Caki2 (cell line): ENCODE measurements around the gene CHKA. TPM values are rescaled to one million over a fixed set of nuclear protein-coding genes. Genes with fewer than 3 reads are reported as not detected.

Source experiments
- DNase-seq: peaks from one replicate; pipeline ENCODE4 v3.0.0-alpha.2; 2015; ENCODE audit warnings: low read depth
- in situ Hi-C: cut with HindIII; loops from 2 replicates; pipeline ENCODE4 v1.10.0; 2016; ENCODE audit warnings: low sequenced_read_pairs, low pct_unique_long_range_greater_than_20kb, mixed read lengths
- total RNA-seq: library from RNA; depleted of rRNA; stranded (reverse); fragments of >200 nt; shearing (Covaris generic); gene quantifications from 2 replicates; pipeline ENCODE4 v1.2.3, GENCODE V29; 2014; ENCODE audit warnings: low replicate concordance

The CHKA gene
- total RNA-seq, 1 experiment from 2014 or later, result 24.0 TPM

DNA sequence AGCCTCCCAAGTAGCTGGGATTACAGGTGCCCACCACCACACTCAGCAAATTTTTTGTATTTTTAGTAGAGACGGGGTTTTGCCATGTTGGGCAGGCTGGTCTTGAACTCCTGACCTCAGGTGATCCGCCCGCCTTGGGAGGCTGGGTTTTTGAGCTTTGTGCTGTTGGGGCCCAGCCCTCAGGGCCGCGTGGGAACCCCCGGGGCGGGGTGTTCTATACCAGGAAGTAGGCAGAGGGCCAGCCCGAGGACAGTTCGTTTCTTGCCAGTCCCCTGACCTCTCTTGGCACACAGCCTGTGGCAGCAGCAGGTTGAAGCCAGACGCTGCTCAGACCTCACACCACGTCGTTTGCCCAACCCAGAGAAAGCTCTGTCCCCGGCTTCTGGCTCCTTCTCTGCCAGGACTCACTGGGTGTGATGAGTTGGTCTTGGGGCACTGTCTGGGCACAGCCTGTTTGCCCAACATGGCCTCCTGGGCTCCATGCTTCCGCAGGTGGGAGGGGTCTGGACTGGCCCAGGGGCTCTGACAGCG is 24.9 kb upstream of the CHKA start:
- DNase-seq, result peak; percentile 74
- in situ Hi-C loops, result no loop called here

DNA sequence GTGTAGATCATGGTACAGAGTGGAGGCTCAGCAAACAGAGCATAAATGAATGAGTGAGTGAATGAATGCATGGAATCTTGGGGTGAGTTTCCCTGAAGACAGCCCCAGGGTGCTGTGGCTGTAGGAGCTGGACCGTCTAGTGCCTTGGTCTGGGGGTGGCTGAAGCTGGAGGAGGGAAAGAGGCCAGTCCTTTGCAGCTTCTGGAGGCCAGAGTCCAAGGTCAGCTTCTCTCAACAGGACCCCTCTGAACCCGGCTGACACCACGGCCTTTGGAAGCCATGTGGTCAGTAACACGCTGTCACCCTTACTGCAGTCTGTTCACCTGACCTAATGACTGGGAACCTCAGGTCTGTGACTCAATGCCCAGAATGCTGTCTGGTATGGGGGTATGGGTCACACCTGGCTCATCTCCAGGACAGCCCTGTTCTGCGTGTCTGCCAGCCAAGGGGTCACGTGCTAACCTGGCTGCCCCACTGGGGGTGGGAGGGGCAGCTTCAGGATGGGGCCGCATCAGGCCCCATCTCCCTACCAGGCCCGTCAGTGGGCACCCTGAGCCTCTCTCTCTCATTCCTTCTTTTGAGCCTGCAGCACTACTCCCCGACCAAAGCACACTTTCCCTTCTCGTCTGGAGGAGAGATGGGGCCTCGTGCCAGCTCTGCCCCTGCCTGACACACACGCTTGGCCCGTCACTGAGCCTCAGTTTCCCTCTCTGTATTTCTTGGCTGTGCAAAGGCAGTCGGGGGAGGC is 24.1 kb upstream of the CHKA start:
- in situ Hi-C loops, result no loop called here
- peak; percentile 34 for DNase-seq

DNA sequence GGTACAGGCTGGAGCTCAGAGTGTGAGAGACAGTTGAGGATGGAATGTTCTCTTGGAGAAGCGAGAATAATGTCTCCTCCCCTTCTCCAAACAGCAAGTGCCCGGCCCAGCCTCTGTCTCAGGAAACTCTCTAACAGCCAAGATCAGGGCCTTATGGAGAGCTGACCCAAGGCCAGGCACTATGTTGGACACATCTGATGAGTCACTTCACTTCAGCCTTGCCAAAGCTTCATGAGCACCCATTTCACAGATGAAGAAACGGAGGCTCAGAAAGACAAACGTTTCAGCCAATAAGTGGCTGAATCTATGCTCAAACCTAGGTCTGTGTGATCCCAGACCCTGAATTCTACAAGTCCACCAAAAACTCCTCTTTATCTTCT is 22.1 kb upstream of the CHKA start:
- in situ Hi-C loops, result no loop called here
- DNase-seq, result no peak

DNA sequence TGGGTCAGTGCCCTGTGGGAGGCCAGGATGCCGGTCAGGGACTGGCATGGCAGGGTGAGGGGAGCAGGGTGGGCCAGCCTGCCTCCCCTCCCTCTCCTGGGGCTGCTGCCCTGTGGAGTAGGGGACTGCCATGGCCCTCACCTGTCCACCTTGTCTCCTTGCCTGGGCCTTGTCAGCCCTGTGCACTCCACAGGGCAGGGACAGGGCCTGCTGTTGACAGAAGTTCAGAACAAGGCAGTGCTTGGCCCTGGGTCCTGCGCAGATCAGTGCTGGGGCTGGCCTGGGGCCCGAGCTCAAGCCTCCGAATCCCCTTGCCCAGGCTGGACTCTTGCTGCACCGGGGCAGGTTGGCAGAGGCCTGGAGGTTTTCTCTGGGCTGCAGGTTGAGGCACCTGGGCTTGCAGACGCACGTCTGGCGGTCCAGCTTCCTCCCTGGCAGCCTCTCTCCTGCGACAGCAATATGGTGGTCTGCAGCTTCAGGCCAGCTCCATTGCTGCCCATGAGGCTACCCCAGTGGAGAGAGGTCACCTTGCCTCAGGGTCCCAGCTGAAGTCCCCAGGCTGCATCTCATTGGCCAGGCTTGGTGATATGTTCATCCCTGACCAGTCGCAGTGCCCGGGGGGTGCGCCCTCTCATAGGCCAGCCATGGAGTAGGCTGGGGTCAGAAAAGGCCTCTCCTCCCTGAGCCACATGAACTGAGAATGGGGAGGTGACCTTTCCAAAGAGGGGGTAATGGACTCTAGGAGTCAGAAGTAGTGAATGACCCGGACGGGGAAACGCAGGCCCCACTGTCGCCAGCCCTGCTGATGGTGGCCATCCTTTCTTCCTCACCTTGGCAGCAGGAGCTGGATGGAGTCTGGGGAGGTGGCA is 21.5 kb upstream of the CHKA start:
- in situ Hi-C loops, result no loop called here
- no peak for DNase-seq

DNA sequence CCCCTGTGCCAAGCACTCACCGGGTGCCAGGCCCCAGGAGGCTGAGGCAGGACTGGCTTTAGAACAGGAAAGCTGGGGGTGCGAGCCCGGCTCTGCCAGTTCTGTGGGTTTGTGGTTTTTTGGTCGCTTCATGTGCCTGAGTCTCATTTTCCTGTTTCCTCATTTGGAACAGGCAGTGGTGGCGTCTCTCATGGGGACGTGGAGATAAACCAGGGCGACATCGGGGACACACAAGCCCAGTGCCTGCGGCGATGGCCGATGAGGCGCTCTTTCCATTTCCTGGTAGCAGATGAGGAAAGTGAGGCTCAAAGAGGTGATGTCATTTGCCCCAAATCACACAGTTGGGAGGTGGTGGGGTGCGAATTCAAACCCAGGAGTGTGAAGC is 20.8 kb upstream of the CHKA start:
- in situ Hi-C loops, result no loop called here
- DNase-seq, result no peak

DNA sequence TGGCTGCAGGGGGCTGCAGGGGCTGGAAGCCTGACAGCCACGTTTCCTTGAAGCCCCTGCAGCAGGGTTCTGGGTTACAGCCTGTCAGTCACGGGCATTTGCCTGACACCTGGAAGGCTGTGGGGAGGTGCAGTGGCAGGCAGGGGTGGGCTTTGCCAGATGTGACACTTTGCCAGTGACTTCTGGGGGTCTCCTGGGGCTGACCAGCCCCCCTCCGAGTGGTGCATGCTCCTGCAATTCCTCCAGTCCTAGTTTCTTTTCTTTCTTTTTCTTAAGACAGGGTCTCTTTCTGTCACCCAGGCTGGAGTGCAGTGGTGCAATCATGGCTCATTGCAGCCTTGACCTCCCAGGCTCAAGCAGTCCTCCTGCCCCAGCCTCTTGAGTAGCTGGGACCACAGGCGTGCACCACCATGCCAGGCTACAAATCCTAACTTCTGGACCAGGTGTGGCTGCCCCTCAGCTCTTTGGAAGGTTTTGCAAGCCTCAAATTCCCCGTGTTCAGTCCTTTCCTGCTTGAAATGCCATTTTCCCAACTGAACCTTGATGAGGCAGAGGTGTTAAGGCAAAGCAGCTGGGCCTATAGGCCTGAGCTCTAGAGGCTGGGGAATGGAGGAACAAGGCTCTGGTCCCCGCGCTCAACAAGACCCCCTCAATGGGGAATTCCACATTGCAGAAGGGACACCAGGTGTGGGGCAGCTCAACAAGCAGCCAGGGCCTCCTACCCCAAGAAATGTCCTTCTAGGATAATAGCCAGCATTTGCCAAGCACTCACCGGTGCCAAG is 20.2 kb upstream of the CHKA start:
- in situ Hi-C loops, result no loop called here
- no peak for DNase-seq

DNA sequence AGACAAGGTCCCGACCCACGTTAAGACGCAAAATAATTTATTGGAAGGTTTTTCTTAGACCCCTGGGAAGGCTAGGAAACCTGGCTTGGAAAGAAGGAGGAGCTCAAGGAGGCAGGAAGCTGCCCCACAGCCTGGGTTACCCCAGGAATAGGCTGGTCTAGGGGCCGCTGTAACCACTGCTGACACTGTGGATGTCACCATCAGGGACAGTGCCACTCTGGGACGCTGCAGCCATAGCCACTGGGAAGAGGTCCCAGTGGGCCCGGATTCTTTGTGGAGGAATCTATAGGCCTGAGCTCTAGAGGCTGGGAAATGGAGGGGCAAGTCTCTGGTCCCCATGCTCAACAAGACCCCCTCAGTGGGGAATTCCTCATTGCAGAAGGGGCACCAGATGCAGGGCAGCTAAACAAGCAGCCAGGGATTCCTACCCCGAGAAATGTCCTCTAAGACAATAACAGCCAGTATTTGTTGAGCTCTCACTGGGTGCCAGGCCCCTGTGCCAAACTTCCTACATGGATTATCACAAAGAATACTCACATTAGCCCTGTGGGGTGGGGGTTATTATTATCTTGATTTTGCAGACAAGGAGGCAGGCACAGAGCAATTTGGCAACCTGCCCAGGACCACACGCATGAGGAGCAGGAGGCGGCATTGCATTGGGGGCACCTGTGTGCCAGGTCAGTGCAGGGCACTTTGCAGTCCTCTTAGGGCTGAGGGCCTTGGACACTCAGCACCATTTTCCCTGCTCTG is 19.5 kb upstream of the CHKA start:
- in situ Hi-C loops, result no loop called here
- DNase-seq, result no peak

DNA sequence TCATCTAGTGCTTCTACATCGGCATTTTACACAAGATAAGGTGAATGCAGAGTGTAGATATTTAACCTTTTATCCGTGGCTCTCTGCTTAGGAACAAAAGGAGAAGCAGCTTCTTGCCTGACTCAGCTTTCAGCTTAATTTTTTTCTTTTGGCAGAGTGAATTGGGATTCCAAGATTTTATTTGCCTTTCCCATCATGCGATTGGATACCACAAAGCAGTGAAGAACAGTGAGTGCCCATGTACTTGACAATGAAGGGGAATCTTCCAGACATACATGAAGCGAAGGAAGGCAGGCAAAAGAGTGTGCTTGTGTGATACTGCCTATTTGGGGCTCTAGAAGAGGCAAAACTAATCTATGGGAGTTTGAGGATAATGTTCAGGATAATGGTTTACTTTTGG is 17.0 kb upstream of the CHKA start:
- in situ Hi-C loops, result no loop called here
- no peak for DNase-seq

DNA sequence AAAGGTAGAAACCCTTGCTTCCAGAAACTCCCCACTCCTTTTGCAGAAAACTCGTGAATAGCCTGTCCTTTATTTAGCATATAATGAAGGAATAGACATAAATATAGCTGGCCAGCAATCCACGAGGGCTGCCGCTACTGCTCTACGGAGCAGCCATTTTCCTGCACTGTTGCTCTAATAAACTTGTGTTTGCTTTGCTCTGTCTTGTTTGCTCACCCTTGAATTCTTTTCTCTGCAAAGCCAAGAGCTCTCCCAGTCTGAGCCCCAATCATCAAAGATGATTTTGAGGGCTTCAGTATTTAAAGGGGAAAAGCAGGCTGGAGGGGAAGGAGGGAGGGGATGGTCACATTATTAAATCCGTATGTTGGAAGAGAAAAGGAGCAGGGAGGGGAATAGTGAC is 16.6 kb upstream of the CHKA start:
- no peak for DNase-seq
- in situ Hi-C loops, result no loop called here

DNA sequence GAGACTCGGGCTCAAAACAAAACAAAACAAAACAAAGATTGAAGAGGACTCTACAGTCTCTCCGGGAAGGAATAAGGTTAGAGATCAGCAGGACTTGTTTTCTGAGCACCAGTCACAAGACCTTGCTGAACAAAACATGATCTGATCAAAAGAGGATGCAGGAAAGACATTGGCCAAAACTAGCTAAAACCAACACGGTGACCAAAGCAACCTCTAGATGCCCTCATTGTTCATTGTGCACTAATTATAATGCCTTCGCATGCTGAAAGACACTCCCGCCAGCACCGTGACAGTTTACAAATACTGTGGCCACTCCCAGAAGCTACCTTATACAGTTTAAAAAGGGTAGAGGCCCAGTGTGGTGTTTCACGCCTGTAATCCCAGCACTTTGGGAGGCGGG is 15.7 kb upstream of the CHKA start:
- in situ Hi-C loops, result no loop called here

DNA sequence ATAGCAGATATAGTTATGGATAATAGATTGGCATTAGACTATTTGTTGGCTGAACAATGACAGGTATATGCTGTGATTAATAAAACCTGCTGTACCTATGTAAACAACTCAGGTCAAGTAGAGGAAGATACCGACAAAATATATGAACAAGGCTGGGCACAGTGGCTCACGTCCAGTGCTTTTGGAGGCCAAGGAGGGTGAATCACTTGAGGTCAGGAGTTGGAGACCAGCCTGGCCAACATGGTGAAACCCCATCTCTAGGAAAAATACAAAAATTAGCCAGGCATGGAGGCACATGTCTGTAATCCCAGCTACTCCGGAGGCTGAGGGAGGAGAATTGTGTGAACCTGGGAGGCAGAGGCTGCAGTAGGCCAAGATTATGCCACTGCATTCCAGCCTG is 14.0 kb upstream of the CHKA start:
- in situ Hi-C loops, result no loop called here
- no peak for DNase-seq

More for the DNA sequence above, 15.7 kb upstream of the CHKA start:
- no peak for DNase-seq

DNA sequence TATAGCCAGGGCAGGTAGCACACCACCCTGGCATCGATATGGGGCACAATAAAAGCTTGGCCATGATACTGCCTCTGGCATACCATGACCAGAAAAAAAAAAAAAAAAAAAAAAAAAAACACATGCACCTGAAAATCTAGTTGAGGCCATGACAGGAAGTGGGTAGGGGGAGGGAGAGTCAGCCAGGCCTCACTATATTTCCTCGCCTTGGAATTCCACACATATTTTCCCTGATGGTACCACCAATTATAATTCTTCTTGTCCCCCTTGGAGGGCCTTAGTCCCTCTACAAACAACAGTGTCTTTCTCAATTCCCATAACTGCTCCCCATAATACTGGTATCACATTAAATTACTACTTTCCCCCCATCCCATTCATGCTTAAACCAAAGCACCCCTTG is 12.6 kb upstream of the CHKA start:
- in situ Hi-C loops, result no loop called here
- no peak for DNase-seq

DNA sequence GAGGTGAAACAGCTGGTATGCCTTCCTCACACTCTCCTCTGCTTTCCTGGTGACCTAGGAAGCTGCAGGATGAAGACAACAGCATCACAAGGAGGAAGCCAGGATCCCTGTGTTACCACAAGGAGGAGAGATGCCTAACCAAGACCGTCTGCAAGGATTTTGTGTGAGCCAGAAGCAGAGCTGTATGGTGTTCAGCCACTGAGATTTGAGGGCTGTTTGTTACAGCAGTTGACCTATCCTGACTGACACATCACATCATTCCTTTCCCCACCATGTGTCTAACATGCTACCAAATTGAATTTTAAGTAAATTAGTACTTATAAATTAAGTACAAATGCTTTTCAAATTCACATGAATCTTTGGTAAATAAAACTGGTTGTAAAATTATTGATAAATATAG is 8.9 kb upstream of the CHKA start:
- in situ Hi-C loops, result no loop called here

DNA sequence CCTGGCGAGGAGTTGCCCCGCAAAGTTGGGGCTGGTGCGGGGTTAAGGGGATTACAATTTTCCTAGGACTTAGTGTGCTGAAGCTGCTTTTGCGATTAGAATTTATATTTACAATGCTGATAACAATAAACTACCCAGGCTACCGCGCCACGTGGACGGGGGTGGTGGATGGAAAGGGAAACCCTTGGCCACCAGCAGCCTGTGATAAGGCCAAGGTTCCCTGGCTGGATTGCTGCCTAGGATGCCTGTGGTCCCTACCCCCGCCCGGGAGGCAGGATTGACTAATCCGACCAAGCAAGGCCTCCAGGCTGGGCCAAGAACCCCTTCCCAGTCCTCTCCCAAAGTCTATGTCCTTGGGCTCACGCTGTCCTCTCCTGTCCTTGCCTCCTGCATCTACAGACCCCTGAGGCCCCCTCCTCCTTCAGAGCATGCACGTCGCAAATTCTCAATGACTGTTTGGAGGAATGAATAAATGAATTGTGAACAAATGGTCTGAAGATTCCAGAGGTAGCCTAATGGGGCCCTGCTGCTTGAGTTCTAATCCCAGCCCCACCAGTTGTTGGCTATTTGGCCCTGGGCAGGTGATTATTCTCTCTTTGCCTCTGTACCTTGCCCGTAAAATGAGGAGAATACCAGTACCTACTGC is 7.6 kb upstream of the CHKA start:
- no peak for DNase-seq
- in situ Hi-C loops, result no loop called here

More for the DNA sequence above, 8.9 kb upstream of the CHKA start:
- DNase-seq, result no peak

DNA sequence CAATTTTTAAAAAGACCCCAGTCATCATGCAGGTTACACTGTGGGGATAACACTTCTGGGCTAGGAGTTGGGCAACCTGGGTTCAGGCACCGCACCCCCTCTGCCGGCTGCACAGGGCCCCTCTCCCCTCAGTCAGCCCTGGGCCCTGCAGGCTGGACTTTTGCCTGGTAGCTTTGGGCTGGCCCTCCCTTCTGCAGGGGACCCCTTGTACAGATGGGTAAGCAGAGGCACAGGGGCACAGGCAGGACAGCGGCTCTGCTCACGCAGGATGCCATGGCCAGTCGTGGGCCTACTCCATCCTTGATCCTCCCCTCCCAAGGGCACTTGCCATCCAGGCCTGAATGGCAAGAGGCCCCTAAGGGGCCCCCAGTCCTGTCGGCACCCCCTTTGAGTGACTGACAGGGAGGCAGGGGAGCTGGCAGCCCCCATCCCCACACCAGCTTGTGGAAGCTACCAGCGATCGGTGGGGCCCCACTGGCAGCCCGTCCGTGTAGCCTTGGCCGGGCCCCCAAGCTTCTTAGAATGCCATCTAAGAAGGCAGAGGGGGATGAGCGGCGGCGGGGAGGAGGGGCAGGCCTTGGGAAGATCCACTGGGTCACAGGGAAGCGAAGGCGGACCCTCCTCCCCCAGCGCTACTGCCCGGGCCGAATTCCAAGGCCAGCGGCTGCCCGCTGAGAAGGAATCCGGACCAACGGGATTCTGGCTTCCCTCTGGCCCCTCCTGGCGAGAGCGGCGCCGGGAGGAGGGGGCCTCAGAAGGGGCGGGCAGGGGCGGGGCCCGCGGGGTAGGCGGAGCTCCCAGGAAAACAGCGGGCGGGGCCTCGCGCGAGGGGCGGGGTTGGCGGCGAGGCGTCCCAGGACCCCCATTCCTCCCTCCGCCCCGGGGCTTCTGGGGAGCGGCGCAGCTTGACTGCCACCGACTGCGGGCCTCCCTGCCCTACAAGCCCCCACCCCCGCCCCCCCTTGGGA is 6.8 kb upstream of the CHKA start:
- DNase-seq, result no peak
- in situ Hi-C loops, result no loop called here

DNA sequence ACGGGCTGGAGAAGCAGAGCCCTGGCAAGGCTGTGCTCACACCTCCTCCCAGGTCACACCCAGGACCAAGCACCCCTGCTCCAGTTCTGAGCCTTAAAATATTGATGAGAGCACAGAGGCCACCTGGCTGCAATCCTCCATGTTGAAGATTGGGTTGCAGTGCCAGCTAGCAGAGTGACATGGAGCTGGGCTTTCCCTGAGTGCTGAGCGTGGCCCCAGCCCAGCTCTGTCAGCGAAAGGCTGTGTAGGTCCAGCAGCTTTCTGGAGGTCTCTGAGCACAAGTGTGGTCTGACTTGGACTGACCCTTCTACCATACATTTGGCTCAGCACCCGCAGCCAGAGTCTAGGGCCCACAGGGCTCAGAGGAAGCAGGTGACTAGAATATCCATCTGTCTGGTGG is 4.0 kb upstream of the CHKA start:
- no peak for DNase-seq
- in situ Hi-C loops, result no loop called here
